ENCODE results near the gene SH3D19.

The SH3D19 gene

DNA sequence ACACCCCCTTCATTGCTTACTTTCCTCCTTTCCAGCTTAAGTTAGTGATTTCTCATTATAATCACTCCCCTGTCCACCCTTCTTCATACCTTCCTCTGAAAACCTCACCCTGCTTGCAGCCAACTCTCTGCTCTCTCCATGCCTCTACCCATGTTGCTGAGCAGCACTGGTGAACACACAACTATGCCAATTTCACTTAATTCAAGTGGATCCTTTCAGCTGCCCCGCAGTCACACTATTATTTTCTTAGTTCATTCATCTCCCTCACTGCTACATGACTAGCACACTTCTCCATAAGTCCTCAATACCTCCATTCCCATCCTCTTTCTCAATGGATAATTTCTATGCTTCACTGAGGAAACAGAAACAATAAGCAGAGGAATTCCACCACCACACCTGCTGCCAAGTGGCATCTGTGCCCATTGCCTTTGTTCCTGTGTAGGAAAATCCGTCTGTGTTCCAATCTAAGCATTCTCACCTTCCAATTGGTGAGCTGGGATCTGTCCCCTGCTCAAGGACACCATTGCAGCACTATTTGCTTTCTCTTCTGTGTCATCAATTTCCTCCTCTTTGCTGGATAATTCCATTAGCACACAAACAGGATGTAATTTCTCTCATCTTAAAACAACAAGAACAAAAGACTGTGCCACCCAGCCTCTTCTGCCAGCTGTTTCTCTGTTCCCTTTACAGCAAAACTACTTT is 73.7 kb downstream of the SH3D19 start:
- Histone ChIP-seq H3K36me3 (replicated peaks) (no peaks in the 10 kb centered on the region), H3K27me3 (replicated peaks) (no peaks in the 10 kb centered on the region), H3K27ac (no peak overlapping the region), H3K4me3 (ENCODE audit: low read depth, low read length) (no peak overlapping the region)
- TF ChIP-seq, protein P1, sequence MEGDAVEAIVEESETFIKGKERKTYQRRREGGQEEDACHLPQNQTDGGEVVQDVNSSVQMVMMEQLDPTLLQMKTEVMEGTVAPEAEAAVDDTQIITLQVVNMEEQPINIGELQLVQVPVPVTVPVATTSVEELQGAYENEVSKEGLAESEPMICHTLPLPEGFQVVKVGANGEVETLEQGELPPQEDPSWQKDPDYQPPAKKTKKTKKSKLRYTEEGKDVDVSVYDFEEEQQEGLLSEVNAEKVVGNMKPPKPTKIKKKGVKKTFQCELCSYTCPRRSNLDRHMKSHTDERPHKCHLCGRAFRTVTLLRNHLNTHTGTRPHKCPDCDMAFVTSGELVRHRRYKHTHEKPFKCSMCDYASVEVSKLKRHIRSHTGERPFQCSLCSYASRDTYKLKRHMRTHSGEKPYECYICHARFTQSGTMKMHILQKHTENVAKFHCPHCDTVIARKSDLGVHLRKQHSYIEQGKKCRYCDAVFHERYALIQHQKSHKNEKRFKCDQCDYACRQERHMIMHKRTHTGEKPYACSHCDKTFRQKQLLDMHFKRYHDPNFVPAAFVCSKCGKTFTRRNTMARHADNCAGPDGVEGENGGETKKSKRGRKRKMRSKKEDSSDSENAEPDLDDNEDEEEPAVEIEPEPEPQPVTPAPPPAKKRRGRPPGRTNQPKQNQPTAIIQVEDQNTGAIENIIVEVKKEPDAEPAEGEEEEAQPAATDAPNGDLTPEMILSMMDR (IDR thresholded peaks at IDR 0.05; ENCODE audit: low read depth, low read length, missing control alignments) = no peak
- in situ Hi-C loops (cut with HindIII; ENCODE audit: low pct_ligation_motif_present, low sequenced_read_pairs) = no loop called here
- no peak for DNase-seq

DNA sequence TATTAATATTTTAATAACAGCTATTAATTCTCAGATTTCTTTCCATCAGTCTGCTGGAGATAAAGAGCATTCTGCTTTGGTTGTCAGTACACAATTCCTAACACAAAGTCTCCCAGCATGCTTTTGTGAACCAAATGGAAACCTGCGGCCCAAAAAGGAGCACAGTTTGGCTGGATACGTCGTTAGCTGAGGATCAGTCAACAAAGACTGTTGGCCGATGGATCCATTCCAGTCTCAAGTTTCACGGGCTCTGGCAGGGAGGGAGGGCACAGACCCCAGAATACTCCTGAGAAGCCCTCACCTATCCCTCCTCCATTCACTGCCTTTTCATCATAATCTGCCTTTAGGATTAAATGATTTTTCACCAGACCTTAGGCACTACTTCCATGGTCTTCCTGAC is 74.7 kb downstream of the SH3D19 start:
- TF ChIP-seq, protein P1 (IDR thresholded peaks at IDR 0.05; ENCODE audit: low read depth, low read length, missing control alignments) = no peak
- in situ Hi-C loops (cut with HindIII; ENCODE audit: low pct_ligation_motif_present, low sequenced_read_pairs) = no loop called here
- H3K4me3 ChIP-seq (ENCODE audit: low read depth, low read length) = no peak overlapping the region
- H3K27me3 ChIP-seq (replicated peaks) = no peaks in the 10 kb centered on the region
- no peak overlapping the region for H3K27ac ChIP-seq
- H3K36me3 ChIP-seq (replicated peaks) = no peaks in the 10 kb centered on the region
- DNase-seq = no peak

DNA sequence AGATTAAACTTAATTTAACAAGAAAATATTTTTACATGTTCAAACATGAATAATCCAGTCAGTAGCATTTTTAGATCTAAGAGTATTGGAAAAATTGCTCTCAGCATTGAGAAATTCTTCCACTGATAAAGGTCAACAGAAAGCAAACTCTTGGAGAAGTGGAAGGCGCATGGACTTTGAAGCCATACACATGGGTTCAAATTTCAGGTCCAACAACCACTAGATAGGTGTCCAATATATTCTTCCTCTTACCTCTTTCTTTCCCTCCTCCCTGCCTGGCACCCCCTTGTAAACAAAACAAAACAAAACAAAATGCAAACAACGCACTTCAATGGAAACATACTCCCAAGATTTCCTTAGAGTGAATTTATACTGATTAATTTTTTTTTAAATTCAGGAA is 76.9 kb downstream of the SH3D19 start:
- H3K27ac ChIP-seq = no peak overlapping the region
- H3K36me3 ChIP-seq (replicated peaks) = no peaks in the 10 kb centered on the region
- H3K4me3 ChIP-seq (ENCODE audit: low read depth, low read length) = no peak overlapping the region
- DNase-seq = no peak
- TF ChIP-seq, protein P1 (IDR thresholded peaks at IDR 0.05; ENCODE audit: low read depth, low read length, missing control alignments) = no peak
- in situ Hi-C loops (cut with HindIII; ENCODE audit: low pct_ligation_motif_present, low sequenced_read_pairs) = no loop called here
- H3K27me3 ChIP-seq (replicated peaks) = no peaks in the 10 kb centered on the region

DNA sequence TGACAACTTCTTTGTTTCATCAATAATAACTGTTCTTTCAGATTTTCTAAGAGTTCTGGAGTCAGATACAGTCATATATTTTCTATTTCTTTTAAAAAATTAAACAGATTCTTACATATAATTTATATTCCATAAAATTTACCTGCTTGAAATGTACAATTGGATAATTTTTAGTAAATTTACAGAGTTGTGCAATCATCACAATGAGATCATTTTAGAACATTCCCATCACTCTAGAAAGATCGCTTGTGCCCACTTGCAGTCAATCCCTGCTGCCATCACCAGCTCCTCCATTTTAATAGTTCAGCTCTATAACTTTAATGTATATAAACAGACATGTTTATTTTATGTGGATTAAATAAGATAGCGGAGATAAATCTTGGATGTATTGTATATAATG is 78.0 kb downstream of the SH3D19 start:
- Histone ChIP-seq H3K36me3 (replicated peaks) (no peaks in the 10 kb centered on the region), H3K27me3 (replicated peaks) (no peaks in the 10 kb centered on the region), H3K4me3 (ENCODE audit: low read depth, low read length) (no peak overlapping the region), H3K27ac (no peak overlapping the region)
- in situ Hi-C loops (cut with HindIII; ENCODE audit: low pct_ligation_motif_present, low sequenced_read_pairs) = no loop called here
- DNase-seq = no peak
- TF ChIP-seq, protein P1 (IDR thresholded peaks at IDR 0.05; ENCODE audit: low read depth, low read length, missing control alignments) = no peak

DNA sequence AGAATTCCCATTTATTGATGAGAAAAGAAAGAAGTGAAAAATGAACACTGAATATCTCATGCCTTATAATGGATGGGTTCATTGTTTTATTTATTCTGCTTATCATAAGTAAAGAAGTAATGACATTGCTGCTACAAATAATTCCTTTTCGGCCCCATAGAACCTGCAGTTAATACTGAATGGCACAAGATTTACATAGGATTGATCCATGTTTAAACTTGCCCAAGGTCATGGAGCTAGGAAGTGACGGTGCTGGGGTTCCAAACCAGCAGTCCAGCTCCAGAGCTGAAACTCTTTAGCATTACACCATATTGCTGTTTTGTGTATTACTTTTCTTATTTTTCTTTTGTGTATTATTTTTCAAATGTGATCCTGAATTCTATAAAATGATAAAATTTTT is 78.7 kb downstream of the SH3D19 start:
- Histone ChIP-seq H3K27me3 (replicated peaks) (no peaks in the 10 kb centered on the region), H3K36me3 (replicated peaks) (no peaks in the 10 kb centered on the region), H3K27ac (no peak overlapping the region), H3K4me3 (ENCODE audit: low read depth, low read length) (no peak overlapping the region)
- in situ Hi-C loops (cut with HindIII; ENCODE audit: low pct_ligation_motif_present, low sequenced_read_pairs) = no loop called here
- DNase-seq = no peak
- TF ChIP-seq, protein P1 (IDR thresholded peaks at IDR 0.05; ENCODE audit: low read depth, low read length, missing control alignments) = no peak

DNA sequence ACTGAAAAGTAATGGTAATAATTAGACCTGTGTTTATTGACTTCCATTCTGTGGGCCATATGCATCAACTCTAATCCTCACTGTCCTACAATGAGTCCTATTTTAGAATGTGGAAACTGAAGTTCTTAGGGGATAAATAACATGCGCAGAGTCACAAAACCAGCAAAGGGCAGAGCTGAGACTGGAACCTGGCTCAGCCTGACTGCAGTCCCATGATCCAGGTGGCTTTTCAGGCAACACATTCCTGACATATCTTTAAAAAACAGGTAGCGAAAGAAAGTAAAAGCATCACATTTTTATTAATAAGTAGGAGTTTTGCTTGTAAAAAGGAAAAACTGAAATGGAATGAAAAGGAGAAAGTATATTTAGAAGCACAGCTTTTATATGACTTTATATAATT is 83.1 kb downstream of the SH3D19 start:
- in situ Hi-C loops (cut with HindIII; ENCODE audit: low pct_ligation_motif_present, low sequenced_read_pairs) = no loop called here
- Histone ChIP-seq H3K4me3 (ENCODE audit: low read depth, low read length) (no peak overlapping the region), H3K27ac (no peak overlapping the region), H3K36me3 (replicated peaks) (no peaks in the 10 kb centered on the region), H3K27me3 (replicated peaks) (no peaks in the 10 kb centered on the region)
- TF ChIP-seq, protein P1 (IDR thresholded peaks at IDR 0.05; ENCODE audit: low read depth, low read length, missing control alignments) = no peak
- no peak for DNase-seq
